ENCODE results near the gene HAUS6. TPM values are rescaled to one million over a fixed set of nuclear protein-coding genes. Genes with fewer than 3 reads are reported as not detected.

The HAUS6 gene
- total and polyA plus RNA-seq, 2 experiments from 2014 or later, result 32.7 to 48.7 TPM

- TF ChIP-seq ZNF462 (CRISPR knock-in tag; IDR thresholded peaks at IDR 0.05) (no peak), CREB1 (CRISPR knock-in tag; IDR thresholded peaks at IDR 0.05; ENCODE audit: low read depth) (no peak), JUNB (IDR thresholded peaks at IDR 0.05; ENCODE audit: unreplicated experiment) (no peak), ETS1 (IDR thresholded peaks at IDR 0.05) (no peak)
Measured at GRCh38 chr9:19122490-19123042, 19.9 kb upstream of the HAUS6 start (continued).

GRCh38 chr9:19120877-19121276 lies 18.2 kb upstream of the HAUS6 start:
- Histone ChIP-seq H3K4me2 (no peak overlapping the region), H2AFZ (no peak overlapping the region), H3K27ac (ENCODE audit: low read depth) (no peak overlapping the region), H4K20me1 (replicated peaks; ENCODE audit: insufficient read depth) (no peaks in the 10 kb centered on the region), H3F3A (replicated peaks; ENCODE audit: low read depth) (no peaks in the 10 kb centered on the region; the same call in 1 of the 2 replicates), H3K4me3 (no peak overlapping the region), H3K36me3 (ENCODE audit: insufficient read depth) (peaks cover 26% of the 10 kb centered on the region), H3K79me2 (replicated peaks; ENCODE audit: insufficient read depth) (no peaks in the 10 kb centered on the region), H3K9me2 (ENCODE audit: insufficient read depth) (no peaks in the 10 kb centered on the region), H3K27me3 (ENCODE audit: insufficient read depth) (no peaks in the 10 kb centered on the region), H3K4me1 (ENCODE audit: insufficient read depth) (peaks cover 9% of the 10 kb centered on the region; the same call in 1 of the 2 replicates)
- ATAC-seq (no peak), DNase-seq (ENCODE audit: low spot score) (no peak)
- peaks cover 91% of the 10 kb centered on the region for H3K36me3 Mint-ChIP-seq (ENCODE audit: low read depth)
- no peaks in the 10 kb centered on the region for H3K9me3 Mint-ChIP-seq
- no peaks in the 10 kb centered on the region for H3K27me3 Mint-ChIP-seq (ENCODE audit: insufficient read depth, low read depth, poor library complexity)
- H3K4me1 Mint-ChIP-seq, result peaks cover 5% of the 10 kb centered on the region
- no peak overlapping the region for H3K4me3 Mint-ChIP-seq
- H3K27ac Mint-ChIP-seq, result no peak overlapping the region
- TF ChIP-seq JUNB (IDR thresholded peaks at IDR 0.05; ENCODE audit: unreplicated experiment), result no peak
- TF ChIP-seq CREB1 (CRISPR knock-in tag; IDR thresholded peaks at IDR 0.05; ENCODE audit: low read depth), result no peak
- no peak for TF ChIP-seq ETS1 (IDR thresholded peaks at IDR 0.05)
- no peak for TF ChIP-seq ZNF462 (CRISPR knock-in tag; IDR thresholded peaks at IDR 0.05)

Measured in GM23338 (cell line).